Bone marrow (tissue), 2 donors: Measurements from ENCODE around the gene DNLZ.

ENCODE experiments used
- DNase-seq, 2 donors: peaks; one replicate each; lab custom pipeline; 2025; lab: John Stamatoyannopoulos, UW

DNLZ gene

GRCh38 chr9:136396219-136396515 is 32.6 kb upstream of the DNLZ start:
- DNase-seq: no peak

DNA sequence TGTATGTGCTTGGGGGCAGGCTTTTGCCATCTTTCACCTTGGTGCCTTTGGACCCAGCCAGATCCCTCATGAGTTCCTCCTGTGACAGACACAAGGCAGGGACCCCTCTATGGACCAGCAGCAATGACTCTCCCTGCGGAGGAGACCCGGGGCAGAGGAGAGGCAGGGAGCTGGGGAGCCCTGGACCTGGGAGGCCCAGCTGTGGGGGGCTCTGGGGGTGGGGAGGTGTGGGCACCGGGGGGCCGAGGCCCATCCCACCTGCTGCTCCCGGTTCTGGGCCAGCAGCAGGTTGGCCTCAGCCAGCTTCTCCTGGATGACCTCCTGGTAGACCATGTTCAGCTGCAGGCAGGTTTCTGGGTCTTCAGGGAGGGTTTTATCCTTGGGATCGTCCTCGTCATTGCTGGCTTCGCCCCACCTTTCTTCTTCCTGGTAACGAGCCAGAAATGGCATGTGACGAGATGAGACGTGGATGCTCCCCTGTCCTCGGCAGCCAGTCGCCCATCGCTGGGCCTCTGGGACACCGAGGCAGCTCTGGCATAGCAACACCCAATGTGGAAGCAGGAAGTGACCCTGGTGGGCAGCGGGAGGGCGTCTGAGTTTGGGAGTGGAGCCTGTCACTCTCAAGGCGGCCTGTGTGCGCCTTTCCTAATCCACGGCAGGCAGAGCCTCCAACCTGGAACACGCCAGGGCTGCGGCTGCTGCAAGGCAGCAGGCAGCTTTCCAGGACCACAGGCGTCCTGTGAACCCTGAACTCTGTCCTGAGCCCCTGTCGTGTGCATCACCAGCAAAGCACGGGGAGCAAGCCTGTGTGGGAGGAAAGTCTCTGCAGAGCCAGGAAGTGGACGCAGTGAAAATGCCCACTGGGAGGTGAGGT is 32.0 kb upstream of the DNLZ start:
- DNase-seq: no peak

GRCh38 chr9:136395020-136395340 is 31.4 kb upstream of the DNLZ start:
- no peak for DNase-seq

DNA sequence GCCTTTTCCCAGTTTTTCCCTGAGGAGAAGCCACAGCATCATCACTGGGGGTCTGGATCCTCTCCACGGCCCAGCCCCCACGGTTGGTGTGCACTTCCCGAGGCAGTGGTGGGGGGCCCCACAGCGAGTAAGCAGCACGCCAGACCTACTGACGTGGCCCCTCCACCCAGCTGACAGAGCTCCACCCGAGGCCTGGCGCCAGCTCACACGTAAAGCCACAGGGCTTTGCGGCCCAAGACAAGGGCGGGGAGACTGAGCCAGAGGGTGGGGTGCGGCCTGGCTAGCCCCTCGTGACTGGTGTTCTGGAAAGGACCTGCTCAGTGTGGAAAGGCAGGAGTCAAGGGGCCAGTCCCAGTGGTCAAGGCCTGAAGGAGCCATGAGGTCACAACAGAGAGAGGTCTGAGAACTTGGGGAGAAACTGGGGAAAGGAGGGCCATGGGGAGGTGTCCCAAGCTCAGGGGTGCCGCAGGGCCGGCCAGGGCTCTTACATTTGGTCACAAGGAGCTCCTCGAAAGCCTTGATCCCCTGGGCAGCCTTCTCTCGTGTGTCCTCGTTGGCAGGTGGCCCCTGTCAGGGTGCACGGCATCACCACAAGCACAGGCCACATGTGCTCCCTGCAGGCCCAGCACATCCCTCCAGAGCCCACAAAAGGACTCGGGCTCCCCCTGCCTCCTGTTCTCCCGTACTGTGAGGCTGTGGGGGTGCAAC is 30.9 kb upstream of the DNLZ start:
- DNase-seq: no peak

GRCh38 chr9:136393531-136393930 is 30.0 kb upstream of the DNLZ start:
- DNase-seq: no peak

GRCh38 chr9:136392538-136393449 is 29.2 kb upstream of the DNLZ start:
- DNase-seq: no peak

- no peak for DNase-seq
Measured at GRCh38 chr9:136391737-136392537, 28.4 kb upstream of the DNLZ start.

GRCh38 chr9:136389396-136389795 is 25.9 kb upstream of the DNLZ start:
- DNase-seq: no peak

- no peak for DNase-seq
Measured at GRCh38 chr9:136387217-136387616, 23.7 kb upstream of the DNLZ start.

DNA sequence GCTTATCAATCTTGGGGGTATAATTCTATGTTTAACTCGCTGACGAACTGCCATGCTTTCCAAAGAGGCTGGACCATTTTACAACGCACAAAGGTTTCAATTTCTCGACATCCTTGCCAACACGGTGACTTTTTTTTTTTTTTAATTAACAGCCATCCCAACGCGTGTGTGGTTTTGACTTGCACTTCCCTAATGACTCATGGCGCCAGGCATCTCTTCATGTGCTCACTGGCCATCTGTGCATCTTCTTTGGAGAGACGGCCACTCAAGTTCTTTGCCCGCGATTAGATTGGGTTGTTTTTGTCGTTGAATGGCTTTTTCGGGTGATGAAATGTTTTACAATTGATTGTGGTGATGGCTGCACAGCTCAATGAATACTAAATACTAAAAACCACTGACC is 22.5 kb upstream of the DNLZ start:
- DNase-seq: no peak

DNA sequence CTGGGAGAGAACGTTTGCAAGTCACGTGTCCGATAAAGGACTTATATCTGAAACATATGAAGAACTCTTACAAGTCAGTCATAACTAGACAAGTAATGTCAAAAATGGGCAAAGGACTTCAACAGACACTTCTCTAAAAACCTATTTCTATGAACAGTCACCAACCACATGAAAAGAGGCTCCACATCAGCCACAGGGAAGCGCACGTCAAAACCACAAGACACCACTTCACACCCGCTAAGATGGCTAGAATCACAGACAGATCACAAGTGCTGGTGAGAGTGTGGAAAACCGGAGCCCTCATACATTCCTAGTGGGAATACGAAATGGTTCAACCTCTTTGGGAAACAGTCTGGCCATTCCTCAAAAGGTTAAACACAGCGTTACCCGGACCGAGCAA is 21.5 kb upstream of the DNLZ start:
- DNase-seq: no peak

GRCh38 chr9:136383436-136383835 is 19.9 kb upstream of the DNLZ start:
- DNase-seq: no peak

DNA sequence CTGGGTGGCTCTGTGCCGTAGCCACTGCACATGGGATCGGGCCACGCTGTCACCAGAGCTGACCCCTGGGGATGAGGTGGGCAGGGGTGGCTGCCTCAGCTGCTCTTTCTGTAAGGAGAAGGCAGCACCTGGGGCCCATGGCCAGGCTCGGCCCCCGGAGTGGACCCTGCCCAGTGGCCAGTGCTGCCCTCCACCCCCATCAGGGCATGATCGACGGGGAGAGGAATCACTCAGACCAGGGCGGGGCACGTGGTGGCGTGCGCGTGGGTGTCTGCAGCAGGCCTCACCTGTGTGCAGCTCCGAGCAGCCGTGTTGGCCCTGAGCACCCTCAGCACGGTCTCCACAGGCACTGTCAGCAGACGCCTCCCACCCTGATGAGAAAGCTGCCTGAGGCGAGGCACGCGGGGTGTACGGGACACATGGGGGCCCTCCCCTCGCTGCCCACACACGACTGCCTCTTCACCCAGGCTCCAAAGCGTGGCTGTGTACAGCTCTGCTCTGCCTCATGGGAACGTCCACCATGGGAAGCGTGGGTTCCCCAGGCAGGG is 18.5 kb upstream of the DNLZ start:
- DNase-seq: no peak

DNA sequence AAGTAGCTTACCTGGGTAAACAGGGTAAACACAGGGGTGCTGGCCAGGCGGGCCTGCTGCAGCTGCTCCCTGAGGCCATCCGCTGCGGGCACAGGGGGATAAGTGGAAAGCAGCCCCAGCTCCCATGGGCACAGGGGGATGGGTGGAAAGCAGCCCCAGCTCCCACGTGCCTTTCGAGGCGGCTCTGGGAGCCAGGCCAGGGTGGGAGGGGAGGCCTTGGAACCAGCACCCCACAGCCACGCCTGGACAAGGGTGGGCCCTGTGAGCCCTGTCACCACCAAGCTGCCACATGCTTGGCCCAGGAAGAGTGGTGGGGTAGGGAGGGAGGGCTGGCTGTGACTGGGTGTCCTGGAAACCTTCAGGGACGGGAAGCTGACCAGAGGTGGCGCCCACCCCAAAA is 17.8 kb upstream of the DNLZ start:
- no peak for DNase-seq

DNA sequence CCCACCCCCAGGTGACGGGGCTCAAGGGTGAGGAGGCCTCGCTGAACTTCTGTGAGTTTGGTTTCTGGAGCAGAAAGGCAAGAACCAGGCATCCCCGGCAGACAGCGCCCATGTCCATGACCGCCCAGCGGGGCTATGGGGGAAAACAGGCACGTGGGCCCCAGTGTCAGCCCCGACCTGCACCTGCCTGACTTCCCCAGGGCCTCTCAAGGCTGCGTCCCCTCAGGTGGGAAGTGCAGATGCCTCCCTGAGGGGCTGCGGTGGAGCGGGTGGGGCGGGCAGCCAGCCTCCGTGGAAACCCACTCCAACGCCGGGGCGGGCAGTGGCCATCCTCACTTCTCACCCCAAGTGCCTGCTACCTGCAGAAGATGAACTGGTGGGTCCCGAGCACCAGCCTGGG is 16.8 kb upstream of the DNLZ start:
- DNase-seq: no peak

DNA sequence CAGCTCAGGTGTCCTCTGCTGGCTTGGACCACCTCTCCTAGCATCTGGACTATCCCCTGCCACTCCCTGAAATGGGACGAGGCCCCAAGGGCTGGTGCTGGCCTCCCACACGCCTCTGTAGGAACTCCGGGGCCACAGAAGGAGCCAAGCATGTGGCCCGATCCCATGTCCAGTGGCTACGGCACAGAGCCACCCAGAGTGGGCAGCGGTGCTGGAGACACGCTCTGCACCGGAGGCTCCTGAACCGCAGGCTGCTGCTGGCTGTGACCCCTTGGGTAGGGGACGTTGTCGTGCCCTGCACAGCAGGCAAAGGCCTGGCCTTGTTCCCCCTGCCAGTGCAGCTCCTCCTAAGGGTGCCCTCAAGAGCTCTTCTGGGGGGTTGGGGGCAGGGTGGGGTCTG is 16.3 kb upstream of the DNLZ start:
- DNase-seq: no peak

DNA sequence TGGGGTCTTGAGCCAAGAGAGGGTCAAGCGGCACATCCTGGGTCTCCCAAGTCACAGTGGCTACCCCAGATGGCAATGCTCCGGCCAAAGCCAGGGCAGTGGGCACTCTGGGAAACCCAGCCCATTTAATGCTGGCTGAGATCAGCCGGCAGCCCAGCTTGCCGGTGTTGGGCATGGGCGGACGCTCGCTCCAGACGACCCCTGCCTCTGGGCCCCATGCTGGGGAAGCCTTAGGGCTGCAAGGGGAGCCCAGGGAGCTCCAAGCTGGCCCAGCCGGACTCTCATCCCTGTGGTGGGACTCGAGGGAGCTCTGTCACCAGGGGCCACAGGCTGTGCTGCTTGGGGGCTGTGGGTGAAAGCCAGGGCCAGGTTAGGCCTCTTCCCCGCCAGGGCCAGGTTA is 15.9 kb upstream of the DNLZ start:
- DNase-seq: no peak

DNA sequence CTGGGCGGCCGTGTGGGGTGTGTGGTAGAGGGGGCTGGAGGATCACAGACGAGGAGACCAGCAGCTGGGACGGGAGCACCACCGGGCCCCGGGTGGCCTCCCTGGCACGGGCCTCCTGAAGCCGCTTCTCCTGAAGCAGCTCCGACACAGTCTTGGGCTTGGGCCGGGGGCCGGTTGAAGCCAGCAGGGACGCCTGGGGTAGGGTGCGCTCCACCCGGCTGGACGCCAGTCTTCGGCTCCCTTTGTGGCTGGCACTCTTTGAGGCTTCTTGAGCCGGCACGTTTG is 15.4 kb upstream of the DNLZ start:
- no peak for DNase-seq

DNA sequence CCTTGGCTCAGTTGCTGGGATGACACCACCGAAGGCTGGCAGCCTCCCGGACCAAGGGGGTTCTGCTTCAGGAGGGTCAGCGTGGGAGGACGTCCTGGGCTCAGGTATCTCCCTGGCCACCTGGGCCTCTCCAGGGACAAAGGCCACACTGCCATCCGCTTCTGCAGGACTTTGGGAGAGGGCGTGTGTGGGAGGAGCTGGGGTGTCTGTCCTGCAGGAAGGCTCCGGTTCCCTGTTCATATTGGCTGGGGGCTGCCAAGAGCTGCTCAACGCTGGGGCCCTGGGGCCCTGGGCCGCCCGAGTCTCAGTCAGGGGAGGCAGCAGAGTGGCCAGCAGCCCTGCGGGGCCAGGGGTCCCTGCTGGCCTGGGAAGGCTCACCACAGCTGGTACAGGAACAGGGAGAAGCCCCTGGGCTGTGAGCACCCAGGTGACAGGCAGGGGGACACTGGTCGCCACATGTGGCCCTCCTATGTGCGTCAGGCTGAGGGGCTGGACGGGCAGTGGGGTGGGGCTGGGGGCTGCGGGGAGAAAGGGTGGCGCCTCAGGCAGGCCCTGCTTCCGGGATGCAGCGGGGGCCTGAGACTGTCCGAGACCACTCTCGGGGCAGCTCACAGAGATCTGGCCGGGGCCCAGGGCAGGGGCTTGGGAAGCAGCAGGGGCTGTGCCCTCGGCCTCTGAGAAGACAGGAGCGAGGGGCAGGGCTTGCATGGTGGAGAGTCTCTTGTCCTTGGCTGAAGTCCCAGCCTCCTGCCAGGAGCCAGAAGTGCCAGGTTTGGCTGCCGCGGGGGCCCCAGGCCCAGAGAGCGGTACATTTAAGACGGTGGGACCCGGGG is 14.8 kb upstream of the DNLZ start:
- DNase-seq: no peak

DNA sequence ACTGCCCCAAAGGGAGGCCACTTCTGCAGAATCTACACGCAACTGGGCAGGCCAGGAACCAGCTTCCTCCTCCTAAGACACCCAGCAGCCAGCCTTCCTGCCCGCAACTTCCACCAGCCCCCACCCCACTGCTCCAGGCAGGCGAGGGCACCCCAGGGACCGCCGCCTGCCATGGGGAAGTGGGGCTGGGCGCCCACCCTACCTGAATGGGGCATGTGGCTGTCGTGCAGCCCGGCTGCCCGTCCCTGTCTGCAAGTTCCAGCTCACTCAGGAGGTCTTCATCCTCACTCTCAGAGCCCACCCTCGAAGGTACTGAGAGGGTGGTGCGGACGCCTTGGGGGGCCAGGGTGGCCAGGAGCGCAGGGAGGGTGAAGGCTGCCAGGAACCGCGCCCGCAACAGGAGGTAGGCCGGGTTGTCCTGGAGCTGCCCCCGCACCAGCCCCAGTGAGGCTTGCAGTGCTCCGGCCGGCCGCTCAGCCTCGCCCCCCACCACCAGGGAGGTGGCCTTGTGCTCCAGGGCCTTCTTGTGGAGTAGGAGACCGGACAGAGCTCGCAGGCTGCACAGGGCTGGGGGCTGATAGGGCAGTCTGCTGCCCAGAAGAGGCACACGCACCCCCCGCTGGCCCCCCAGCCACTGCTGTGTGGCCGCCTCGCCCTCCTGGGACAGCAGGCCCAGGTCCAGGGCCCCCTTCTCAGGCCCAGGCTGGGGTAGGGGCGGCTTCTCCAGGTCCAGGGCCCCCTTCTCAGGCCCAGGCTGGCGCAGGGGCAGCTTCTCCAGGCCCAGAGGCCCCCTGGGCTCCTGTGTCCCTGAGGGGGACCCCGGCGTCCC is 14.0 kb upstream of the DNLZ start:
- no peak for DNase-seq
